Peyer's patch (tissue), 4 donors: ENCODE results near the gene DDX4. TPM values are rescaled to one million over a fixed set of nuclear protein-coding genes. Genes with fewer than 3 reads are reported as not detected.

ENCODE experiments used
- DNase-seq, 3 donors: peaks; one replicate each; pipeline ENCODE4 v3.0.0-alpha.2; 2017 to 2019
- H3K27ac ChIP-seq, 4 donors: fragments of 200-600 bp; sonication (generic); one replicate each; pipeline ENCODE4 v1.5.1; 2016 to 2019
- H3K27me3 ChIP-seq, 2 donors: fragments of 200-600 bp; sonication (generic); one replicate each; pipeline ENCODE4 v1.5.1; 2019
- H3K36me3 ChIP-seq, 3 donors: fragments of 200-600 bp; sonication (generic); one replicate each; pipeline ENCODE4 v1.5.1; 2016 to 2019
- H3K4me1 ChIP-seq, 4 donors: fragments of 200-600 bp; sonication (generic); one replicate each; pipeline ENCODE4 v1.5.1; 2016 to 2019
- H3K4me3 ChIP-seq, 4 donors: fragments of 200-600 bp; sonication (generic); 1 replicate in 3 of 4; 2 replicates in 1 of 4; pipeline ENCODE4 v1.5.1; 2016 to 2019; ENCODE audit warnings: mild to moderate bottlenecking in 1 of 4
- H3K9me3 ChIP-seq, 4 donors: fragments of 200-600 bp; sonication (generic); one replicate each; pipeline ENCODE4 v1.5.1; 2016 to 2019; ENCODE audit warnings: mild to moderate bottlenecking in 1 of 4
- POLR2A ChIP-seq, 2 donors: fragments of 450-650 bp; IDR thresholded peaks; one replicate each; pipeline ENCODE4 v1.5.1; 2017; ENCODE audit warnings: antibody characterized with exemption in 2 of 2, mild to moderate bottlenecking in 2 of 2, moderate library complexity in 2 of 2
- total RNA-seq, 4 donors: library from RNA; depleted of rRNA; stranded (reverse); fragments of >200 nt; gene quantifications; one replicate each; pipeline ENCODE4 v1.1.0, GENCODE V29; 2016
- TF ChIP-seq, protein P1 (sequence below), 6 experiments: fragments of 450-650 bp in 4 of 6; fragments of 200-600 bp in 2 of 6; sonication (generic) in 1 of 6; IDR thresholded peaks; one replicate each; pipeline ENCODE4 v1.5.1; 2017 to 2019; ENCODE audit warnings: antibody characterized with exemption in 6 of 6, mild to moderate bottlenecking in 3 of 6, moderate library complexity in 1 of 6

Gene DDX4
- total RNA-seq, 4 donors from 2014 or later, result not detected

DNA sequence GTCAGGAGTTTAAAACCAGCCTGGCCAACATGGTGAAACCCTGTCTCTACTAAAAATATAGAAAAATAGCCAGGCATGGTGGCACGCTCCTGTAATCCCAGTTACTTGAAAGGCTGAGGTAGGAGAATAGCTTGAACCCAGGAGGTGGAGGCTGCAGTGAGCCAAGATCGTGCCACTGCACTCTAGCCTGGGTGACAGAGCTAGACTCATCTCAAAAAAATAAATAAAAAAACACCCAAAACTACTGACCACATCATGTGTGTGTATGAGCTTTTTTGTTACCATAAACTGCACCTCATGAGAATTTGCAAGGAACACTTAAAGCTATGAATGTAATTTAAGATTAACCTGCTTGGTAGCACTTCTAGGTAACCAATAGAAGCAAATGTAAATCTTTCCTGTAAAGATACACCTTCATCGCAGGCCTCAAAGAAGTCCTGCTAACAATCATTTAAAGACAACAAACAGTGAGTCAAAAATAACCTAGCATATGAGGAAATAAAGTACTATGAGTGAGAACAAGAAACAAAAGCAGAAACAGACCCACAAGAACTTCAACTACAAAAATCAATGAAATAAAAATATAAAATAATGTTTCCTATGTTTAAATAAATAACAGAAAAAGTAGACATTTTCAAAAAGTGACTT, 38.7 kb upstream of the DDX4 start:
- Histone ChIP-seq H3K4me3 (no peak overlapping the region), H3K27ac (no peak overlapping the region), H3K36me3 (no peaks in the 10 kb centered on the region), H3K9me3 (no peaks in the 10 kb centered on the region), H3K27me3 (no peaks in the 10 kb centered on the region), H3K4me1 (no peaks in the 10 kb centered on the region)
- no peak for DNase-seq
- TF ChIP-seq, protein P1, sequence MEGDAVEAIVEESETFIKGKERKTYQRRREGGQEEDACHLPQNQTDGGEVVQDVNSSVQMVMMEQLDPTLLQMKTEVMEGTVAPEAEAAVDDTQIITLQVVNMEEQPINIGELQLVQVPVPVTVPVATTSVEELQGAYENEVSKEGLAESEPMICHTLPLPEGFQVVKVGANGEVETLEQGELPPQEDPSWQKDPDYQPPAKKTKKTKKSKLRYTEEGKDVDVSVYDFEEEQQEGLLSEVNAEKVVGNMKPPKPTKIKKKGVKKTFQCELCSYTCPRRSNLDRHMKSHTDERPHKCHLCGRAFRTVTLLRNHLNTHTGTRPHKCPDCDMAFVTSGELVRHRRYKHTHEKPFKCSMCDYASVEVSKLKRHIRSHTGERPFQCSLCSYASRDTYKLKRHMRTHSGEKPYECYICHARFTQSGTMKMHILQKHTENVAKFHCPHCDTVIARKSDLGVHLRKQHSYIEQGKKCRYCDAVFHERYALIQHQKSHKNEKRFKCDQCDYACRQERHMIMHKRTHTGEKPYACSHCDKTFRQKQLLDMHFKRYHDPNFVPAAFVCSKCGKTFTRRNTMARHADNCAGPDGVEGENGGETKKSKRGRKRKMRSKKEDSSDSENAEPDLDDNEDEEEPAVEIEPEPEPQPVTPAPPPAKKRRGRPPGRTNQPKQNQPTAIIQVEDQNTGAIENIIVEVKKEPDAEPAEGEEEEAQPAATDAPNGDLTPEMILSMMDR (IDR thresholded peaks at IDR 0.05), result no peak
- TF ChIP-seq POLR2A (IDR thresholded peaks at IDR 0.05), result no peak

GRCh38 chr5:55700745-55701144, 37.1 kb upstream of the DDX4 start:
- Histone ChIP-seq H3K36me3 (no peaks in the 10 kb centered on the region), H3K27me3 (no peaks in the 10 kb centered on the region), H3K27ac (no peak overlapping the region), H3K9me3 (no peaks in the 10 kb centered on the region), H3K4me1 (no peaks in the 10 kb centered on the region), H3K4me3 (no peak overlapping the region)
- TF ChIP-seq, protein P1 (IDR thresholded peaks at IDR 0.05), result no peak
- TF ChIP-seq POLR2A (IDR thresholded peaks at IDR 0.05), result no peak
- DNase-seq, result no peak

GRCh38 chr5:55701462-55702103, 36.3 kb upstream of the DDX4 start:
- Histone ChIP-seq H3K27me3 (no peaks in the 10 kb centered on the region), H3K27ac (no peak overlapping the region), H3K4me3 (no peak overlapping the region), H3K9me3 (no peaks in the 10 kb centered on the region), H3K4me1 (no peaks in the 10 kb centered on the region), H3K36me3 (no peaks in the 10 kb centered on the region)
- DNase-seq, result no peak
- TF ChIP-seq POLR2A (IDR thresholded peaks at IDR 0.05), result no peak
- TF ChIP-seq, protein P1 (IDR thresholded peaks at IDR 0.05), result no peak

DNA sequence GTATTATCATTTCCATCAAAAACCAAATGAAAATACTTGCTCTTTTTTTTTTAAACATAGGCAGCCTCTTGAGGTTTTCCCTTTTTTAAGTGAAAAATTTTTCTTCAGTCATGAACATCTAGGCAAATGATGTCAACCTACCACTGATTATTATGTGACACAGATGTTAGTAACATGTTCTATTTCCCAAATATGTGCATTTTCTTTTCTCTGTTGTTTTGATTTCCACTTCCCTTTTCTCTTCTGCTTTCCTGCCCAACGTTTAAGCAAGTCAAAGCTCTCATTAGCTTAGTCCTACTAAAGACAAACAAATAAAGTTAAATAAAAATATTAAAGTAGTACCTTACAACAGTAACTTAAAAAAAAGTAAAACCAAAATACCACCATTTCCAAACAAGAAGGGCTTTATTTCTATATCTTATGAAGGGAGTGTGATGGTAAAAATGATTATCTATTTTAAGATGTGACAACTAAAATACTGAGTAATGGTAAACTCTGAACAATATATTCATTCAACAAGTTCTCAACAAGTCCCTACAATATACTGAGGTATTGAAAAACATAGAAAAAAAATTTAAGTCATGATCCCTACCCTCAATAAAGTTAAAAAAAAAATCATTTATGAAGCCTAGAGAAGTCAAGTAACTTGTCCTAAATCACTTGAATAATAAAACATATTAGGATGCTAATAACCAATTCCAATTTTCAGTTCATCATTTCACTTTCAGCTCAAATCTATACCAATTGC, 35.1 kb upstream of the DDX4 start:
- H3K27me3 ChIP-seq, result no peaks in the 10 kb centered on the region
- no peak overlapping the region for H3K27ac ChIP-seq
- H3K9me3 ChIP-seq, result no peaks in the 10 kb centered on the region
- no peaks in the 10 kb centered on the region for H3K4me1 ChIP-seq
- TF ChIP-seq, protein P1 (IDR thresholded peaks at IDR 0.05), result no peak
- no peak overlapping the region for H3K4me3 ChIP-seq
- DNase-seq, result no peak
- no peaks in the 10 kb centered on the region for H3K36me3 ChIP-seq

DNA sequence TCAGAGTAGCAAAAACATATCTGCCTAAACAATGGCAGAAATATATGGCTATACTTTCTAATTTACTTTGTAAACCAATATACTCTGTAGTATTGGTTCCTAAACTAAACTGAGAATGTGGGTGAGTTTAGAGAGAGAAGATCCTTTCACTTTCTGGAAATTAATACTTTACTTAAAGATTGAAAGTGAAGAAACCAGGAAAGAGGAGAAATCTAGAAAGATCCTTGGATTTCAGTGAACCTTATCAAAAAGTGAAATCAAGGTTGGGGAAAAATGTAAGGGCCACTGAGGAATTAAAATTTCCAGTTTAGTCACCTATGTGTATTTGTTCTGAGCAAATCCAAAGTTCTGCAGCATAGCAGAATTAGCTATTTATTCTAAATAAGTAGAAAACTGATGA, 31.6 kb upstream of the DDX4 start:
- TF ChIP-seq, protein P1 (IDR thresholded peaks at IDR 0.05), result no peak
- TF ChIP-seq POLR2A (IDR thresholded peaks at IDR 0.05), result no peak
- no peaks in the 10 kb centered on the region for H3K9me3 ChIP-seq
- H3K27ac ChIP-seq, result no peak overlapping the region
- H3K36me3 ChIP-seq, result no peaks in the 10 kb centered on the region
- no peak for DNase-seq
- H3K27me3 ChIP-seq, result no peaks in the 10 kb centered on the region
- peaks cover 0 to 4% (median 0%) of the 10 kb centered on the region in 4 donors for H3K4me1 ChIP-seq
- no peak overlapping the region for H3K4me3 ChIP-seq
